SK-N-SH (cell line): ENCODE measurements around the gene AGMO. TPM values are rescaled to one million over a fixed set of nuclear protein-coding genes. Genes with fewer than 3 reads are reported as not detected.

ENCODE experiments used
- CTCF ChIA-PET: fragments of 300-600, 350-600 bp; formaldehyde crosslinking; extraction: SDS; loops from one replicate; lab custom pipeline; 2021; lab: Yijun Ruan, JAX
- POLR2A ChIA-PET: fragments of 350-600 bp; sonication (Branson Sonifier 250); formaldehyde crosslinking; extraction: SDS; loops from one replicate; lab custom pipeline; 2020; ENCODE audit warnings: antibody characterized with exemption, inconsistent platforms; lab: Yijun Ruan, JAX
- DNase-seq: peaks from one replicate; pipeline ENCODE4 v3.0.0; 2012
- H2AFZ ChIP-seq: fragments of 200-600 bp; sonication (generic); 2 replicates; pipeline ENCODE4 v1.8.1; 2016; ENCODE audit warnings: antibody characterized with exemption, mild to moderate bottlenecking, low read depth
- H3F3A ChIP-seq: fragments of 200-600 bp; sonication (generic); replicated peaks from 2 replicates; pipeline ENCODE3; 2016; ENCODE audit warnings: antibody characterized with exemption, mild to moderate bottlenecking; ENCODE audit not compliant: insufficient read depth
- H3K27ac ChIP-seq, 2 experiments: fragments of 200-500 bp in 1 of 2; fragments of 200-600 bp in 1 of 2; sonication (Bioruptor generic) in 1 of 2; sonication (generic), shearing (Covaris generic) in 1 of 2; 2 replicates each; pipeline versions ENCODE4 v1.5.1 to v1.6.1; 2014 to 2016; ENCODE audit warnings: low read depth in 2 of 2, inconsistent platforms in 1 of 2, low read length in 1 of 2, mild to moderate bottlenecking in 1 of 2, mixed read lengths in 1 of 2
- H3K27me3 ChIP-seq: fragments of 200-600 bp; sonication (generic), shearing (Covaris generic); 2 replicates; pipeline ENCODE4 v1.6.1; 2016; ENCODE audit warnings: mixed run types; ENCODE audit not compliant: insufficient read depth
- H3K36me3 ChIP-seq, 2 experiments: fragments of 200-500 bp in 1 of 2; fragments of 200-600 bp in 1 of 2; sonication (Bioruptor generic) in 1 of 2; sonication (generic) in 1 of 2; replicated peaks in 1 of 2; 2 replicates each; pipeline versions ENCODE3 to v1.5.1; 2014 to 2016; ENCODE audit warnings: low read length in 1 of 2, mild to moderate bottlenecking in 1 of 2; ENCODE audit not compliant: insufficient read depth in 2 of 2, control insufficient read depth in 1 of 2
- H3K4me1 ChIP-seq, 2 experiments: fragments of 200-500 bp in 1 of 2; fragments of 200-600 bp in 1 of 2; sonication (Bioruptor generic) in 1 of 2; sonication (generic), shearing (Covaris generic) in 1 of 2; 2 replicates each; pipeline versions ENCODE4 v1.5.1 to v1.6.1; 2014 to 2016; ENCODE audit warnings: low read depth in 1 of 2, low read length in 1 of 2, mixed run types in 1 of 2; ENCODE audit not compliant: insufficient read depth in 2 of 2, control insufficient read depth in 1 of 2
- H3K4me2 ChIP-seq: fragments of 200-600 bp; sonication (generic), shearing (Covaris generic); 2 replicates; pipeline ENCODE4 v1.6.1; 2017; ENCODE audit warnings: mixed run types
- H3K4me3 ChIP-seq, 2 experiments: fragments of 200-500 bp in 1 of 2; fragments of 200-600 bp in 1 of 2; sonication (Bioruptor generic) in 1 of 2; sonication (generic), shearing (Covaris generic) in 1 of 2; 2 replicates each; pipeline versions ENCODE4 v1.5.1 to v1.8.1; 2014 to 2016; ENCODE audit warnings: low read depth in 2 of 2, inconsistent platforms in 1 of 2, low read length in 1 of 2, mild to moderate bottlenecking in 1 of 2, mixed read lengths in 1 of 2, moderate library complexity in 1 of 2
- H3K79me2 ChIP-seq: fragments of 200-600 bp; sonication (generic); 2 replicates; pipeline ENCODE4 v1.8.1; 2017; ENCODE audit warnings: mild to moderate bottlenecking; ENCODE audit not compliant: insufficient read depth
- H3K9ac ChIP-seq: fragments of 200-600 bp; sonication (generic); 2 replicates; pipeline ENCODE4 v1.6.1; 2017; ENCODE audit warnings: mixed run types
- H3K9me2 ChIP-seq: fragments of 200-600 bp; sonication (generic); 2 replicates; pipeline ENCODE4 v1.6.1; 2017; ENCODE audit warnings: mixed run types
- H3K9me3 ChIP-seq: fragments of 200-600 bp; sonication (generic); 2 replicates; pipeline ENCODE4 v1.6.1; 2017; ENCODE audit warnings: mixed run types, mild to moderate bottlenecking, moderate library complexity
- H4K20me1 ChIP-seq: fragments of 200-600 bp; sonication (generic); 2 replicates; pipeline ENCODE4 v1.6.1; 2017; ENCODE audit warnings: mild to moderate bottlenecking, mixed run types; ENCODE audit not compliant: insufficient read depth
- CHD2 ChIP-seq: fragments of 150-350 bp; IDR thresholded peaks from 2 replicates; pipeline ENCODE4 v1.6.1; 2018; ENCODE audit warnings: low read length; ENCODE audit not compliant: partially characterized antibody
- CTCF ChIP-seq: fragments of 200-600 bp; sonication (generic); IDR thresholded peaks from 2 replicates; pipeline ENCODE4 v1.6.1; 2017; ENCODE audit warnings: antibody characterized with exemption, mild to moderate bottlenecking, moderate library complexity
- ELF1 ChIP-seq: IDR thresholded peaks from 2 replicates; pipeline ENCODE4 v1.4.0; 2012
- EZH2phosphoT487 ChIP-seq: fragments of 200-600 bp; sonication (generic); IDR thresholded peaks from 2 replicates; pipeline ENCODE4 v1.6.1; 2017; ENCODE audit warnings: low read depth, mixed run types, mild to moderate bottlenecking, antibody characterized with exemption, moderate library complexity, borderline replicate concordance
- FOSL2 ChIP-seq: IDR thresholded peaks from 2 replicates; pipeline ENCODE4 v1.4.0; 2012; ENCODE audit warnings: low read depth, mild to moderate bottlenecking, moderate library complexity, borderline replicate concordance
- GATA2 ChIP-seq: sonication (generic); formaldehyde crosslinking; IDR thresholded peaks from 2 replicates; pipeline ENCODE4 v1.5.0; 2020; ENCODE audit warnings: mild to moderate bottlenecking, missing genetic modification reagents
- IRF3 ChIP-seq: fragments of 150-350 bp; IDR thresholded peaks from 2 replicates; pipeline ENCODE4 v1.6.1; 2016; ENCODE audit warnings: mild to moderate bottlenecking, low read depth, low read length
- MAX ChIP-seq: IDR thresholded peaks from 2 replicates; pipeline ENCODE4 v1.4.0; 2012; ENCODE audit warnings: low read depth
- MEF2A ChIP-seq: IDR thresholded peaks from 2 replicates; pipeline ENCODE4 v1.4.0; 2012; ENCODE audit warnings: low read depth, borderline replicate concordance
- NFIC ChIP-seq: IDR thresholded peaks from 2 replicates; pipeline ENCODE4 v1.4.0; 2012; ENCODE audit warnings: borderline replicate concordance
- NRF1 ChIP-seq: IDR thresholded peaks from 2 replicates; pipeline ENCODE4 v1.6.1; 2012; ENCODE audit warnings: low read depth, mild to moderate bottlenecking, low read length
- PBX3 ChIP-seq: IDR thresholded peaks from 2 replicates; pipeline ENCODE4; 2012
- RCOR1 ChIP-seq: fragments of 150-350 bp; IDR thresholded peaks from 2 replicates; pipeline ENCODE4 v1.6.1; 2017; ENCODE audit warnings: antibody characterized with exemption, low read length
- REST ChIP-seq: IDR thresholded peaks from 2 replicates; pipeline ENCODE4 v1.6.1; 2012; ENCODE audit warnings: mild to moderate bottlenecking, low read depth, low read length, moderate library complexity
- RFX5 ChIP-seq: IDR thresholded peaks from 2 replicates; pipeline ENCODE4 v1.6.1; 2012; ENCODE audit warnings: mild to moderate bottlenecking, improper control_type of control experiment, low read length
- RXRA ChIP-seq: IDR thresholded peaks from 2 replicates; pipeline ENCODE4 v1.4.0; 2012; ENCODE audit warnings: low read depth, mild to moderate bottlenecking, borderline replicate concordance
- TAF1 ChIP-seq: IDR thresholded peaks from 2 replicates; pipeline ENCODE4 v1.6.1; 2012; ENCODE audit warnings: low read depth, mild to moderate bottlenecking, low read length, moderate library complexity, borderline replicate concordance
- TCF12 ChIP-seq: IDR thresholded peaks from 2 replicates; pipeline ENCODE4 v1.4.0; 2012
- TEAD4 ChIP-seq: IDR thresholded peaks from 2 replicates; pipeline ENCODE4 v1.4.0; 2012; ENCODE audit warnings: mild to moderate bottlenecking, borderline replicate concordance; ENCODE audit not compliant: insufficient read depth
- USF2 ChIP-seq: fragments of 150-350 bp; IDR thresholded peaks from 2 replicates; pipeline ENCODE4 v1.6.1; 2017; ENCODE audit warnings: antibody characterized with exemption, low read length, low read depth, borderline replicate concordance
- YY1 ChIP-seq: IDR thresholded peaks from 2 replicates; pipeline ENCODE4 v1.4.0; 2012; ENCODE audit warnings: low read depth, mild to moderate bottlenecking
- WGBS: methylation state at CpG from one replicate; pipeline ENCODE4 v1.1.6; 2017; ENCODE audit warnings: low lambda C conversion rate; 5-methylcytosine and 5-hydroxymethylcytosine counted together
- polyA plus RNA-seq, 3 experiments: library from polyadenylated mRNA; depleted of rRNA; stranded (reverse); fragments of >200 nt; gene quantifications; 2 replicates each; pipeline ENCODE4 v1.2.3, GENCODE V29; 2012

AGMO gene
- polyA plus RNA-seq, 1 of the 3 experiments (the other 2 are of a cell fraction): 0.05 TPM

GRCh38 chr7:15411019-15411418 lies 150.8 kb downstream of the AGMO start (continued):
- no peak for TF ChIP-seq TAF1
- no peak for TF ChIP-seq PBX3
- no peak for TF ChIP-seq REST
- no peak for TF ChIP-seq RFX5
- TF ChIP-seq RCOR1: no peak
- TF ChIP-seq, all 33 proteins: peak for 0

GRCh38 chr7:15407910-15408309 lies 153.9 kb downstream of the AGMO start:
- Histone ChIP-seq H3K9me2 (no peaks in the 10 kb centered on the region), H3K27ac (no peak overlapping the region), H2AFZ (no peak overlapping the region), H3K4me1 (no peaks in the 10 kb centered on the region; a peak in 1 of 4 replicates), H3K27me3 (no peaks in the 10 kb centered on the region), H3K9me3 (no peaks in the 10 kb centered on the region), H3K9ac (no peak overlapping the region), H3F3A (no peaks in the 10 kb centered on the region), H3K4me2 (no peak overlapping the region), H3K4me3 (no peak overlapping the region), H4K20me1 (no peaks in the 10 kb centered on the region), H3K36me3 (no peaks in the 10 kb centered on the region), H3K79me2 (no peaks in the 10 kb centered on the region)
- DNase-seq: no peak
- TF ChIP-seq RFX5 (no peak), NRF1 (no peak), GATA2 (CRISPR knock-in tag) (no peak), EZH2phosphoT487 (no peak), FOSL2 (no peak), NFIC (no peak), YY1 (no peak), USF2 (no peak), ELF1 (no peak), TCF12 (no peak), RXRA (no peak), CHD2 (no peak), TAF1 (no peak), IRF3 (no peak), MEF2A (no peak), MAX (no peak), TEAD4 (no peak), CTCF (no peak)
- ChIA-PET CTCF (no interaction called here), POLR2A (no interaction called here)
- 46% methylated on average over 4 of the region's 4 CpGs for WGBS
